ENCODE data around the gene TMEM59L. TPM values are rescaled to one million over a fixed set of nuclear protein-coding genes. Genes with fewer than 3 reads are reported as not detected.

Gene TMEM59L
- total RNA-seq, 2 donors from 2014 or later = not detected

GRCh38 chr19:18646535-18647370, 34.1 kb downstream of the TMEM59L start:
- no peaks in the 10 kb centered on the region for H3K36me3 Mint-ChIP-seq
- DNase-seq (ENCODE audit: low spot score) = no peak
- H3K4me1 Mint-ChIP-seq (ENCODE audit: low read depth in 2 of 2) = peaks cover 18 to 32% of the 10 kb centered on the region in 2 donors
- ATAC-seq = no peak
- H3K27ac Mint-ChIP-seq = no peak overlapping the region
- H3K9me3 Mint-ChIP-seq = no peaks in the 10 kb centered on the region
- no peaks in the 10 kb centered on the region for H3K27me3 Mint-ChIP-seq
- H3K4me3 Mint-ChIP-seq = no peak overlapping the region

- Mint-ChIP-seq H3K36me3 (no peaks in the 10 kb centered on the region), H3K9me3 (no peaks in the 10 kb centered on the region), H3K27ac (no peak overlapping the region), H3K4me3 (no peak overlapping the region), H3K4me1 (ENCODE audit: low read depth in 2 of 2) (peaks cover 18 to 32% of the 10 kb centered on the region in 2 donors), H3K27me3 (no peaks in the 10 kb centered on the region)
- DNase-seq (ENCODE audit: low spot score) = no peak
- ATAC-seq = no peak
Observed at GRCh38 chr19:18647371-18647767, 34.7 kb downstream of the TMEM59L start.

GRCh38 chr19:18647807-18648206, 35.1 kb downstream of the TMEM59L start:
- no peak for DNase-seq (ENCODE audit: low spot score)
- no peaks in the 10 kb centered on the region for H3K27me3 Mint-ChIP-seq
- H3K36me3 Mint-ChIP-seq = no peaks in the 10 kb centered on the region
- no peak for ATAC-seq
- H3K4me3 Mint-ChIP-seq = no peak overlapping the region
- no peak overlapping the region for H3K27ac Mint-ChIP-seq
- no peaks in the 10 kb centered on the region for H3K9me3 Mint-ChIP-seq
- peaks cover 18 to 32% of the 10 kb centered on the region in 2 donors for H3K4me1 Mint-ChIP-seq (ENCODE audit: low read depth in 2 of 2)

DNA sequence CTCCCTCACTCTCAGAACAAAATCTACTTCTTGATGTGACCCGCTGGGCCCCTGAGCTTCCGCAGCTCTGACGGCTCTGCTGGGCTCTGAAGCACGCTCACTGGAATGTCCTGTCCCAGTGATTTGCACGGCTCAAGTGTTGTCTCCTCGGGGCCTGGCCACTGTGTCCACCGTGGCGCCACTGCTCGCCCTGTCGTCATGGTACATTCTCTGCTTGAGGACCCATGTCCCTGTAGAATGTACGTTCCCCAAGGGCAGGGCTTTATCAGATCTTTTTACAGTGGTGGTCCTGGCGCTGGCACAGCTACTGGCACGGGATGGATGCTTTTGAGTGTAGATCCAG, 36.3 kb downstream of the TMEM59L start:
- Mint-ChIP-seq H3K27me3 (no peaks in the 10 kb centered on the region), H3K27ac (peak overlapping the region; percentile 31 to 82), H3K4me1 (ENCODE audit: low read depth in 2 of 2) (peaks cover 18 to 32% of the 10 kb centered on the region in 2 donors), H3K36me3 (no peaks in the 10 kb centered on the region), H3K9me3 (no peaks in the 10 kb centered on the region), H3K4me3 (peak overlapping the region; percentile 67)
- ATAC-seq (no peak), DNase-seq (ENCODE audit: low spot score) (no peak)

DNA sequence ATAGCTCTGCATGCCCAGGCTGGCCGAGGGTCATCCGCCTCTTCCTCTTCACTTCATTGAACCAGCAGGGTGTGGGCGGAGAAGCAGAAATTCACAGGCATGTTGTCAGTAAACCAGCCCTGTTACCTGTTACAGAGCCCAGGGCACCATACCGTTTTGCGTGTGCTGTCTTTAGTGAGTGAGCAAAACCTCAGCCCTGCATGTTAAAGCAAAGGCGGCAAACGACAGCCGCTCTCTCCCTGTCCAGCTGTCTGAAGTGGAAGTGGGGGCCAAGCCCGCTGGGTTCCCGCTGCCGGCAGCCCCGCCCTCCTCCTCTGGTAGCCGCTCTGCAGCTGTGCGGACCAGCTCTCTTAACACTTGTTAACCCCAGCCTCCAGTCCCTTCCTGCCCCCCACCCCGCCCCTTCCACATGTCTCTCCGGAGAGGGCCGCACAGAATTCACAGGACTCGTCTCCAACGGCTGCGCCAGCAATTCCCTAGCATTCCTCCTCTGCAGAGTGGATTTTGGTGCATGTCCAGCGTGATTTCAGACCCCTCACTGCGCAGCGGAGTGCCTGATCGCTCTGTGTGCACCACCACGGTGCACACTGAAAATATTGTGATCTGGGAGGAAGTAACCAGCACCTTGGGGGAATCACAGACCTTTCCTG, 36.8 kb downstream of the TMEM59L start:
- Mint-ChIP-seq H3K27me3 (no peaks in the 10 kb centered on the region), H3K9me3 (no peaks in the 10 kb centered on the region), H3K36me3 (no peaks in the 10 kb centered on the region), H3K4me1 (ENCODE audit: low read depth in 2 of 2) (peaks cover 19 to 31% of the 10 kb centered on the region in 2 donors), H3K4me3 (peak overlapping the region; percentile 67), H3K27ac (peak overlapping the region; percentile 31 to 82)
- peak; percentile 61 to 84 for ATAC-seq
- DNase-seq (ENCODE audit: low spot score) = no peak

DNA sequence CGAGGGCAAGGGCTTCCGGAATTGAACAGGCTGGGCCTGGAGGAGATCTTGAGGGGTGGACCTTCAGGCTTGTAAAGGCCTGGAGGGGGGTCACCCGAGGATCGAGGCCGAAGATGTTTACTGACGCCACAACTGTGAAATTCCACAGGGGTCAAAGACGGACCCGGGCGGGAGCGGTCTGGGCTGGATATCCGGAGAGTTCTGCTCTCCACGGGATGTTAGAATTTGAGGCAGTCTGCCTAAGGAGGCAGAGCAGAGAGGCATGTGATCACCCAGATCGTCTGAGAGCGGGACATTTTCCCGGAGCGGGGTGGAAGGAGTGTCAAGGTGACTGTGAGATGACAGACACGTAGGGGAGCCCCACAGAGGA, 37.3 kb downstream of the TMEM59L start:
- no peaks in the 10 kb centered on the region for H3K9me3 Mint-ChIP-seq
- H3K4me3 Mint-ChIP-seq = peak overlapping the region; percentile 67
- ATAC-seq = peak in 1 of 2 donors; percentile 12
- no peaks in the 10 kb centered on the region for H3K27me3 Mint-ChIP-seq
- no peak for DNase-seq (ENCODE audit: low spot score)
- H3K4me1 Mint-ChIP-seq (ENCODE audit: low read depth in 2 of 2) = peaks cover 22 to 31% of the 10 kb centered on the region in 2 donors
- no peaks in the 10 kb centered on the region for H3K36me3 Mint-ChIP-seq
- peak overlapping the region; percentile 31 to 82 for H3K27ac Mint-ChIP-seq

- Mint-ChIP-seq H3K36me3 (no peaks in the 10 kb centered on the region), H3K4me3 (no peak overlapping the region), H3K27me3 (no peaks in the 10 kb centered on the region), H3K27ac (no peak overlapping the region), H3K9me3 (no peaks in the 10 kb centered on the region), H3K4me1 (ENCODE audit: low read depth in 2 of 2) (peaks cover 22 to 31% of the 10 kb centered on the region in 2 donors)
- ATAC-seq (no peak), DNase-seq (ENCODE audit: low spot score) (no peak)
Observed at GRCh38 chr19:18650468-18651041, 37.9 kb downstream of the TMEM59L start.

- Mint-ChIP-seq H3K4me3 (no peak overlapping the region), H3K36me3 (no peaks in the 10 kb centered on the region), H3K9me3 (no peaks in the 10 kb centered on the region), H3K27me3 (no peaks in the 10 kb centered on the region), H3K27ac (no peak overlapping the region), H3K4me1 (ENCODE audit: low read depth in 2 of 2) (peaks cover 22 to 31% of the 10 kb centered on the region in 2 donors)
- DNase-seq (ENCODE audit: low spot score) (no peak), ATAC-seq (no peak)
Observed at GRCh38 chr19:18651300-18651699, 38.6 kb downstream of the TMEM59L start.

DNA sequence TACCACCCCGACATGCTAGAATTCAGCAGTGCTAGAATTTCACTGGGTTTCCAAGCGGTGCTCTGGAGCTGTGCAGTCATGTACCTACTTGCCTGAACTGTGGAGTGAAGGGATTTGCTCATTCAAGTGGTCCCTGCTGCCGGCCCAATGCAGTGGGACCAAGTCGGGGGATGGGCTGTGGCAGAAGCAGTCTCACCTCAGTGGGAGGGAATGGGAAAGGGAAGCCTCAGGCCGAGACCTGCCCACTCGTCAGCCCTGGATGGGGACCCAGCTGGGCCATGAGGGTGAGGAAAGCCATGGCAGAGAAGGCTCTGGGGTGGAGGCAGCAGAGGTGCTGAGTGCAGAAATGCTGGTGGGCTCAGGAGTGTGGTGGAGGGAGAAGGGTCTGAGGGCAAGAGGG, 39.1 kb downstream of the TMEM59L start:
- no peak overlapping the region for H3K4me3 Mint-ChIP-seq
- H3K36me3 Mint-ChIP-seq = no peaks in the 10 kb centered on the region
- H3K27ac Mint-ChIP-seq = no peak overlapping the region
- no peak for ATAC-seq
- H3K9me3 Mint-ChIP-seq = no peaks in the 10 kb centered on the region
- DNase-seq (ENCODE audit: low spot score) = no peak
- no peaks in the 10 kb centered on the region for H3K27me3 Mint-ChIP-seq
- H3K4me1 Mint-ChIP-seq (ENCODE audit: low read depth in 2 of 2) = peaks cover 19 to 28% of the 10 kb centered on the region in 2 donors

- Mint-ChIP-seq H3K27ac (no peak overlapping the region), H3K4me1 (ENCODE audit: low read depth in 2 of 2) (peaks cover 32 to 33% of the 10 kb centered on the region in 2 donors), H3K27me3 (no peaks in the 10 kb centered on the region), H3K9me3 (no peaks in the 10 kb centered on the region), H3K36me3 (no peaks in the 10 kb centered on the region), H3K4me3 (no peak overlapping the region)
- ATAC-seq (no peak), DNase-seq (ENCODE audit: low spot score) (no peak)
Observed at GRCh38 chr19:18653853-18654252, 41.2 kb downstream of the TMEM59L start.

GRCh38 chr19:18654469-18654868, 41.8 kb downstream of the TMEM59L start:
- Mint-ChIP-seq H3K27ac (no peak overlapping the region), H3K4me3 (no peak overlapping the region), H3K27me3 (no peaks in the 10 kb centered on the region), H3K9me3 (no peaks in the 10 kb centered on the region), H3K4me1 (ENCODE audit: low read depth in 2 of 2) (peaks cover 30 to 32% of the 10 kb centered on the region in 2 donors), H3K36me3 (no peaks in the 10 kb centered on the region)
- ATAC-seq (no peak), DNase-seq (ENCODE audit: low spot score) (no peak)

DNA sequence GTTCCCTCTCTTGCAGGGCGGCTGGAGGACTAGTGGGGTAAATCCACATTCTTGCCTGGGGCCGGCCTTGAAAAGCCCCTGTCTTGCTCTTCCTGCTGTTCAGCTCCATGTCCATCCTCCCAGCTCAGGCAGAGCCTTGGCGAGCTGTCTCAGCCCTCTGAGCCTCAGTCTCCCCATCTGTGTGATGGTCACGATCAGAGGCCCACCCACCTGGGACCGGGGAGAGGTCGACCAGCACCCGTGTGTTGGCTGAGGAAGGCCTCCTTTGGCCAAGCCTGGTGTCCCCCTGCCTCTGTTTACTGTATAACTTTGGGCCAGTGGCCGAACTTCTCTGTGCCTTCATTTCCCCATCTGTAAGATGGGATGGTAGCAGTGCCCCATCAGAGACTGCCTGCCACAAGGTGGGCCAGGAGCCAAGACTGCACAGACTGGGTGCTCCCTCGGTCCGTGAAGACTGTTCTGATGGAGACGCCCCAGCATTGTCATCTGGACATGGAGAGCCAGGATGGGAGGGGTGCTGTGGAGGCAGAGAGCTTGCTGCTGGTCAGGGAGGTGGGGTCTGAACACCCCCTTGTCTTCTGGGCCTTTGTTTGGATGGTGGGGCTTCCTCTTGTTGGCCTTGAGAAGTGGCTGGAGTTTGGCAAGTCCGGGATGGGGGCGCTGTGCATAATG, 42.6 kb downstream of the TMEM59L start:
- no peak for ATAC-seq
- Mint-ChIP-seq H3K36me3 (no peaks in the 10 kb centered on the region), H3K27ac (no peak overlapping the region), H3K4me1 (ENCODE audit: low read depth in 2 of 2) (peaks cover 23 to 27% of the 10 kb centered on the region in 2 donors), H3K9me3 (no peaks in the 10 kb centered on the region), H3K4me3 (no peak overlapping the region), H3K27me3 (no peaks in the 10 kb centered on the region)
- DNase-seq (ENCODE audit: low spot score) = no peak

GRCh38 chr19:18656337-18657086, 43.8 kb downstream of the TMEM59L start:
- Mint-ChIP-seq H3K4me3 (no peak overlapping the region), H3K36me3 (no peaks in the 10 kb centered on the region), H3K9me3 (no peaks in the 10 kb centered on the region), H3K27ac (no peak overlapping the region), H3K4me1 (ENCODE audit: low read depth in 2 of 2) (peaks cover 25 to 27% of the 10 kb centered on the region in 2 donors), H3K27me3 (no peaks in the 10 kb centered on the region)
- DNase-seq (ENCODE audit: low spot score) (no peak), ATAC-seq (no peak)

Data from natural killer cell treated with Interleukin-12 subunit alpha and Interleukin-12 subunit beta and Interleukin-15 and Interleukin-18, amount 100 ng/mL, for 72 hours (primary cell).